GM15510 (cell line): ENCODE data around the gene PCIF1.

ENCODE experiments used
- POLR2A ChIP-seq: IDR thresholded peaks from 3 replicates; pipeline ENCODE4 v1.6.1; 2011; ENCODE audit warnings: borderline replicate concordance; ENCODE audit not compliant: insufficient read length; ENCODE audit errors: extremely low read depth

The PCIF1 gene

DNA sequence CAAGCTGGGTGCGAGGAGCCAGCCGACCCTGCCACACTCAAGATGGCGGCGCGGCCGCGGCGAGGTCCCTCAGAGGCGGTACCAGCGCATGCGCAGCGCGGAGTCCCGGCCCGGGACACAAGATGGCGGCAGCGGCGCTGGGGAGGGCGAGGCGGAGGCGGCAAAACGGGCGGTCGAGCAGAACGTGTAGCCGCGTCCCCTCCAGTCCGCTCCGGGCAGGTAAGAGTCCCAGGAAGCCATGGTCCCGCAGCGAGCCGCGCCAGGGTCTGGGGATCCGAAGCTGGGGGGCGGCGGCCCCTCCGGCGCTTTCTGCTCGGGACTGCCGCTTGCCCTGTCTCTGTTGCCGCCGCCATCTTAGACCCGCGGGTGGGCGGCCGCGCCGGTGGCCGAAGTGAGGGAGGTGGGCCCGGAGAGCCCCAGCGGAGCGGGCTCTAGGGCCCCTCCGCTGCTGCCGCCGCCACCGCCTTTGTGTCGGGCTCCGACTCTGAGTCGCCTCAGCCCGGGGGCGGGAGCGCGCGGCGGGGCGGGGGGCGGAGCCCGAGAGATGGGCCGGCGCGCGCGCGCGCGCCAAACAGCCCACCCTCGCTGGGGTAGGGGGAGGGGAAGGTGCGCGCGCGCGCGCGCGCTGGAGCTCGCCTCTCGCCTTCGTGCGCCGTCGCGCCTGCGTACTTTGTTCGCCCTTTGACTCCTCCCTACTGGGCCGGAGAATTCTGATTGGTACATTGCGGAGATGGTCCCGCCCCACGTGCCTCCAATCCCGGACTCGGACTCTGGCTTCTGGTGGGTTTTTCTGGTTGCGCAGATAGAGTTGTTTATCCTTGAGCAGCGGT lies at the start of gene PCIF1:
Gene PCIF1, plus strand, starts transcription at position 98 of the 830 bp plus-strand sequence. CDS start 4,317 bp downstream, outside the sequence.
- peak; percentile 89 for TF ChIP-seq POLR2A

DNA sequence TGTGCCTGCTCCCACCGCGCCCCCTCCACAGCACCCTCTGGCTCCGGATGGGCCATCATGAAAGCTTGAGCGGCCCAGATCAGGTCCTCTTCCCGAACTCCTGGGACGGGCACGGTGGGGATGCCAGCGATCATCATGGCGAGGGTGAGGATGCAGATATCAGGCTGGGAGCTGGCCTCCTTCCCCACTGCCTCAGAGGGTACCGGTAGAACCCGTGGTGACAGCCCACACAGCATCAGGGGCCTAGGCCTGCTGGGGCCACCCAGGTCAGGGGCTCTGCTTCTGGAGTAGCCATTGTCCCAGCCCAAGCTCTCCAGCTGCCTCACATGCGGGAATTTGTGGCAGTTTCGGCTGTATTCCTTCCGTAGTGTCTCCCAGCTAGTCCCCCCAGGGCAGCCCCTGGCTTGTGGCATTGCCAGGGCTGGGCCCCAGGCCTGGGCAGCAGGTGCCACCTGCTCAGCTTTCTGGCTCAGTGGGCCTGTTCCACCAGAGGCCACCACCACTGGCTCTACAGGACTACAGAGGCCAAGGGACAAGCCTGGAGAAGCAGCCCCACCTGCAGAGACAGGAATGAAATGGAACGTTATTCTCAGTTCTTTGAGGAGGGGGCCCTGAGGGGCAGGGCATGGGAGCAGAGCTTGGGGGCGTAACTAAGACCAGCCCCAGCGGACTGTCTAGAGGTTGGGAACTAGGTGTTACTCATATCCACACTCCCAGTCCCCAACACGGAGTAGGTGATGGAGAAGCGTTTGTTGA lies 47.7 kb upstream of the PCIF1 start:
- TF ChIP-seq POLR2A, result no peak

DNA sequence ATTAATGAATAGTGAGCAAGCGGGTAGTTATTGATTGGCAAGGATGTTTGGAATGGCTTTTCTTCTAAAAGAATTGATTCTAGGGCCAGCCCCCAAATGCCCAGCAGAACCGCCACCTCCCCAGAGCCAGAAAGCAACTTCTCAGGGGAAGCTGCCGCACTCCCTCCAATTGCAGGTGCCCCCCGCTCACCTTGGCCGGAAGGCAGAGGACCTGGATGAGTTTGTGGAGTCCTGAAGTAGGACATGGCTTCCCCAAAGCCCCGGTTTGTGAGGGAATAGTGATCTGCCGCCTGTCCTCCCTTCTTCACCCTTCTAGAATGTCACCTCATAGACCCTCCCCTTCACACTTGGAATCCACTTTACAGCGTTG lies 47.2 kb upstream of the PCIF1 start, which contains the start of gene SPATA25:
Gene SPATA25, minus strand, starts transcription at position 277 of the 370 bp plus-strand sequence. Its CDS starts 32 bp downstream, at position 245.
- no peak for TF ChIP-seq POLR2A

DNA sequence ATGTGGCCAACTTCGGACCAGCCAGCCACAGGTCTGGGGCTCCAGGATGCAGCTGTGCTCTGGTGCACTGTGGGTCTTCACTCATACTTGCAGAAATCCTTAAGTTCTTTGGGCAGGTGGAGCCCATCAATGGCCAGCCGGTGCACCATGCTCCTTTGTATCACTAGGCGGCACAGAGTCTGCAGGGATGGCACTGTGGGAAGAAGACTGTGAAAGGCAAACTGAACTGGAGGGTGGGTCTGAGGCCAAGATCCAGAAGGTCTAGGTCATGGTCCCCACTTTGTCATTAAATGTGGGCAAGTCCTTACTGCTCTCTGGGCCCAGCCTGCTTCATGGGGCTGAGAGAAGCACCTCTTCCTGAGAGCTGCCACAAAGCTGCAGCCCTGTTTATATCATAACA lies 45.8 kb upstream of the PCIF1 start:
- no peak for TF ChIP-seq POLR2A

DNA sequence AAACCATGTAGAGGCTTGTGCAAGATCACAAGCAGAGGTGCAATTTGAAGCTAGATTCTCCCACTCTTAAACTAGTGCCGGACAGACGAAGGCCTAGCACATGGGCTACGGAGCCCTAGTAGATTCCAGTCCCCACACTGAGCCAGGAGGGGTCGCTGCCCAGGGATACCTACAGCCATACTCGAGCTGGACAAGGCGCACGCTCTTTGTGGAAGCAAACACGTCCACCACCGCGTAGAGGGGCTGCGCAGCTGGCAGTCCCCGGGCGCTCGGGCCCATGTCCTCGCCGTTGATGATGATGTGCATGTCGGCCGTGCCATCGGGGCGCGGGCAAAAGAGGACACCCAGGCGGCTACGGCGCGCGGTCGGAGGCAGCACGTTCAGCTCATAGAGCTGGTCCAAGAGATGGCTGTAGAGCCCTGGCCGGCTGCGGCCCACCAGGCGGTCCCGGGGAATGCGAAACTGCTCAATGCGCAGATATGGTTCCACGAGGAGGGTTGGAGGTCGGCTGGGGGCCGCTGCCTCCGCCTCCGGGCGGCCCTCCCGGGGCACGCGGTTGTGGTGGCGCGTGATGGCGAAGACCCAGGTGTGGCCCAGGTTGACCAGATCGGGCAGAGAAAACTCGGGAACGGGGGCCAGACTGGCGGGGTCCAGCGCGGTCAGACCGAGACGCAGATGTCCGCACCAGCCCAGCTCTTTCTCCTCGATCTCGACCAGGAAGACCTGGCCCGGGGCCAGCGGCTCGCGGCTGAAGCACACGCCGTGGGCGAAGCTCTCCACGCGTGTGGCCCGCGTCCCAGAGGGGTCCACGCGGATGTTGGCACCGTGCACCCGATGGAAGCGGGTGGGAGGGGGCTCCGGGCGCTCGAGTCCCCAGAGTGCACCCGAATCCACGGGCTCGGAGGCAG lies 44.2 kb upstream of the PCIF1 start:
- no peak for TF ChIP-seq POLR2A

DNA sequence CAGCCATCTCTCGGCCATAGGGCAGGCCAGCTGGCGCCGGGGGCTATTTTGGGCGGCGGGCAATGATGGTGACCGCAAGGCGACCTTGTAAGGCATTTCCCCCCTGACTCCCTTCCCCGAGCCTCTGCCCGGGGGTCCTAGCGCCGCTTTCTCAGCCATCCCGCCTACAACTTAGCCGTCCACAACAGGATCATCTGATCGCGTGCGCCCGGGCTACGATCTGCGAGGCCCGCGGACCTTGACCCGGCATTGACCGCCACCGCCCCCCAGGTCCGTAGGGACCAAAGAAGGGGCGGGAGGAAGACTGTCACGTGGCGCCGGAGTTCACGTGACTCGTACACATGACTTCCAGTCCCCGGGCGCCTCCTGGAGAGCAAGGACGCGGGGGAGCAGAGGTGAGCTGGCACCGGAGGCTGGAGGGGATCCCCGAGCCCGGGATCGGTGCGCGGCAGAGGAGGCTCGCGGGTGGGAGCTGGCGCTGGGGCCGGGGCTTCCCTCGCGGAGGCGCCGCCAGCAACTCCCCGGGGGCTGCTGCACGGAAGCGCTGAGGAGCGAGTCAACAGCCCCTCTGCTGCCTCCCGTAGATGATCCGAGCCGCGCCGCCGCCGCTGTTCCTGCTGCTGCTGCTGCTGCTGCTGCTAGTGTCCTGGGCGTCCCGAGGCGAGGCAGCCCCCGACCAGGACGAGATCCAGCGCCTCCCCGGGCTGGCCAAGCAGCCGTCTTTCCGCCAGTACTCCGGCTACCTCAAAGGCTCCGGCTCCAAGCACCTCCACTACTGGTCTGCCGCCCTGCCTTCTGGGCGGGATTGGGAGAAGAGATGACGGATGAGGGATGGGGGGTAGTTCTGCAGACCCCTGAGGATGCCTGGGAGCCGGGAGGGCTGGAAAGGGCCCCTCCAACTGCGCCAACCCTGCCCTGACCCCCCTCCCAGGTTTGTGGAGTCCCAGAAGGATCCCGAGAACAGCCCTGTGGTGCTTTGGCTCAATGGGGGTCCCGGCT lies 43.2 kb upstream of the PCIF1 start, which contains the start of the genes CTSA and NEURL2:
Gene CTSA, plus strand, starts transcription at position 351 of the 999 bp plus-strand sequence. Its CDS starts 234 bp downstream, at position 585.
Gene NEURL2, minus strand, starts transcription at position 224 of the 999 bp plus-strand sequence. Its CDS starts 217 bp downstream, at position 7.
- TF ChIP-seq POLR2A, result peak; percentile 76

DNA sequence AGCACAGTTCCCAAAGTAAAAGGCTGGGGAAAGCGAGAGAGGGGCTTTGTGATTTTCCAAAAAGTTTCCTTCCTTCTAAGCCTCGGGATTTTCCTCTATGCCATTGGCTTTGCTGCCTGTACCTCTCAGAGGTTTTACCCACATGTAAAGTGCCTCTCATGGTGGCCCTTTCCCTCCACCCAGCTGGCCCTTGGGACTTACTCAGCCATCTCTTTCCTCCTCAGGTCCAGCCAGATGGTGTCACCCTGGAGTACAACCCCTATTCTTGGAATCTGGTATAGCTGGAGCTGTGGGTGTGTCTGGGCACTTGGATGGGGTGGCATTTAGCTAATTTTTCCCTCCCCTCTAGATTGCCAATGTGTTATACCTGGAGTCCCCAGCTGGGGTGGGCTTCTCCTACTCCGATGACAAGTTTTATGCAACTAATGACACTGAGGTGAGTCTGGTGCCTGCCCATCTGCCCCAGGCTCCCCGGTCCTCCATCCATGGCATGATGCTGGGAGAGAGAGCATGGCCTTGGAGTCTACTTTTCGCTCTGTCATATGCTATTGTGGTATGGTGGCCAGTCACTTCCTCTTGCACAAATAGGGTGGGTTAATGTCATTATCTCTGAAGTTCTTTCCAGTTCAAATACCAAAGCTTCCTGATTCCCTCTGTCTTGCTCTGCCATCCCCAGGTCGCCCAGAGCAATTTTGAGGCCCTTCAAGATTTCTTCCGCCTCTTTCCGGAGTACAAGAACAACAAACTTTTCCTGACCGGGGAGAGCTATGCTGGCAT lies 42.2 kb upstream of the PCIF1 start:
- TF ChIP-seq POLR2A, result no peak

DNA sequence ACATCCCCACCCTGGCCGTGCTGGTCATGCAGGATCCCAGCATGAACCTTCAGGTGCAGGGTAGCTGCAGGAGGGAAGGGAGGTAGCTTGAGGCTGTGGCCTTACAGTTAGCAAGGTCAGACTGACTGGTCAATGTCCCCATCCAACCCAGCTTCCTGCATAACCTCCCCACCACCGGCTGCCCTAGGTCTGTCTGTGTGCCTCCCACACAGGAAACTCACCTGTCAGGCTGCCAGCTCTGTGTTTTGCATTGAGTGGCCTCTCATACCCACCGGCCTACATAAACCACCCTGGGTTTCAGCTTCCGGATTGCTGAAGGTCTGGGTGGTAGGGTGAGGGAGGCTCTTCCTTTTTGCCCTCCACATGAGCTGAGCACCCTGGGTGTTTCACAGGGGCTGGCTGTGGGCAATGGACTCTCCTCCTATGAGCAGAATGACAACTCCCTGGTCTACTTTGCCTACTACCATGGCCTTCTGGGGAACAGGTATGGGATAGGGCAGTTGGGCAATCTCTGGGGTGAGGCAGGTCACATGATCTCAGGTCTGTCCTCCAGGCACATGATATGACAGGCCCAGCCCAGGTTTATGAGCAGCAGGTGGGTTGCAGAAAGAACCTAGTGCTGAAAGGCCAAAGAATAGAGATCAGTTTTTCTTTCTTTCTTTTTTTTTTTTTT lies 41.5 kb upstream of the PCIF1 start:
- TF ChIP-seq POLR2A, result no peak

DNA sequence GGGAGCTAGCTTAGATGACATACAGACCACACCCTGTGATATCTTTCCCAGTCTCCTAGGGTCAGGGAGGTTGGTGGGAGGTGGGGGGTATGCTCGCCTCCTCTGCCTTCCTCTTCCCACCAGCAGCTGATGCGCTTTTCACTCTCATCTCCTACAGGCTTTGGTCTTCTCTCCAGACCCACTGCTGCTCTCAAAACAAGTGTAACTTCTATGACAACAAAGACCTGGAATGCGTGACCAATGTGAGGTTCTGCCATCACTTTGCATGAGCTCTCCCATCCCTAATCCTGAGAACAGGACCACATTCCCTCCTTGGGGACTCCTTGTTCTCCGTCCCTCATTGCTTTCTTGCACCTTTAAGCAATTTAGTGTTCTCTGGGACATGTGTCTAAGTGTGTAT lies 40.7 kb upstream of the PCIF1 start:
- TF ChIP-seq POLR2A, result no peak

DNA sequence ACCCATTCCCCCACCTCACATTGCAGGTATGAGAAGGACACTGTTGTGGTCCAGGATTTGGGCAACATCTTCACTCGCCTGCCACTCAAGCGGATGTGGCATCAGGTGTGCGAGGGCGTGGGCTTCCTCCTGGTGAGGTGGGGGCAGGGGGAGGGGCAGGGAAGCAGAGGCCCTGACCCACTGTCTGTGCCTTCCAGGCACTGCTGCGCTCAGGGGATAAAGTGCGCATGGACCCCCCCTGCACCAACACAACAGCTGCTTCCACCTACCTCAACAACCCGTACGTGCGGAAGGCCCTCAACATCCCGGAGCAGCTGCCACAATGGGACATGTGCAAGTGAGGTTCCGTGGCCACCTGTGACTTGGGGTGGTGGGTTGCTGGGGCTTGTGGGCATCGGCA lies 39.7 kb upstream of the PCIF1 start:
- no peak for TF ChIP-seq POLR2A

DNA sequence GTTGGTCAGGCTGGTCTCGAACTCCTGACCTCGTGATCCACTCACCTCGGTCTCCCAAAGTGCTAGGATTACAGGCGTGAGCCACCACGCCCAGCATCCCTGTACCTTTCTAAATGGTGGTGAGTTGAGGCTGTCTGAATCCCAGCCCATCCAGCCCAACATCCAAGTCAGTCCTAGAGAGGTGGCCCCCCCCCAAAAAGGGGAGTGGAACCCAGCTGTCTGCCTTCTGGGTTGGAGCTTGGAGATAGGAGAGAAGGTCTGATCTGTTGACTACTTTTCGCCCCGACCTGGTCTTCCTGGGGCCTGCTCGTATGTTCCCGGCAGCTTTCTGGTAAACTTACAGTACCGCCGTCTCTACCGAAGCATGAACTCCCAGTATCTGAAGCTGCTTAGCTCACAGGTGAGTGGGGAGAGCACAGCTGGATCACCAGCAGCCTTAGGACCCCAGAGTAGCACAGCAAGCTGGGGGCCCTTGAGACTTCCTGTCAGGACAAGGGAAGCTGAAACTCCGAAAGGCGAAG lies 37.8 kb upstream of the PCIF1 start:
- no peak for TF ChIP-seq POLR2A

DNA sequence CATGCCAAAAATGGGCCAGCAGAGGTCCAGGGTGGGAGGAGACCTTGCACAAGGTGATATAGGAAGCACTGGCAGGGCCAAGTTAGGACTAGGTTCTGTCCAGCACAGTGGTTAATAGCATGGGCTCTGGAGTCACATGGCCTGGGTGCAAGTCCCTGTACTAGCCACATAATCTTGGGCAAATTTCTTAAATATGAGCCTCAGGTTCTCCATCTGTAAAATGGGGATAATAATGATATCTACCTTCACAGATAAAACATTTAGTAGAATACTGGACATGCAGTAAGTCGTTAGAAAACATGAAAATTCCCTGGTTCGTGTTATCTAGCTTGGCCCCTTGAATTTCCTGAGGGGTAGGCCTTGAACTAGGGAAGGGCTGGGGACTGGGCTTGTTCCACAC lies 37.2 kb upstream of the PCIF1 start:
- no peak for TF ChIP-seq POLR2A
